Hepatocyte (in vitro differentiated cells): Measurements from ENCODE around the gene KCNQ5. TPM values are rescaled to one million over a fixed set of nuclear protein-coding genes. Genes with fewer than 3 reads are reported as not detected.

Source experiments
- DNase-seq: peaks from one replicate; pipeline ENCODE4 v3.0.0-alpha.2; 2016; ENCODE audit warnings: low spot score
- H2AFZ ChIP-seq: fragments of 200-600 bp; sonication (generic); 2 replicates; pipeline ENCODE4 v1.6.0; 2016; ENCODE audit warnings: antibody characterized with exemption, mild to moderate bottlenecking
- H3K27ac ChIP-seq: fragments of 200-600 bp; sonication (generic); 2 replicates; pipeline ENCODE4 v1.5.1; 2016; ENCODE audit warnings: mild to moderate bottlenecking
- H3K27me3 ChIP-seq: fragments of 200-600 bp; sonication (generic); 2 replicates; pipeline ENCODE4 v1.6.1; 2016
- H3K36me3 ChIP-seq: fragments of 200-600 bp; sonication (generic); replicated peaks from 2 replicates; pipeline ENCODE4 v1.5.1; 2016; ENCODE audit warnings: low read depth; ENCODE audit not compliant: insufficient read depth
- H3K4me1 ChIP-seq: fragments of 200-600 bp; sonication (generic); 2 replicates; pipeline ENCODE4 v1.5.1; 2016; ENCODE audit warnings: mild to moderate bottlenecking, moderate library complexity; ENCODE audit not compliant: insufficient read depth
- H3K4me2 ChIP-seq: fragments of 200-600 bp; sonication (generic); 2 replicates; pipeline ENCODE4 v1.6.0; 2016
- H3K4me3 ChIP-seq: fragments of 200-600 bp; sonication (generic); 2 replicates; pipeline ENCODE4 v1.5.1; 2016; ENCODE audit warnings: mild to moderate bottlenecking
- H3K79me2 ChIP-seq: fragments of 200-600 bp; sonication (generic); 2 replicates; pipeline ENCODE4 v1.6.0; 2017; ENCODE audit warnings: mild to moderate bottlenecking
- H3K9me2 ChIP-seq: fragments of 200-600 bp; sonication (generic); replicated peaks from 2 replicates; pipeline ENCODE4 v1.6.0; 2017; ENCODE audit warnings: mild to moderate bottlenecking; ENCODE audit not compliant: insufficient read depth
- H3K9me3 ChIP-seq: fragments of 200-600 bp; sonication (generic); 2 replicates; pipeline ENCODE4 v1.5.1; 2016; ENCODE audit warnings: low read depth, mild to moderate bottlenecking
- H4K20me1 ChIP-seq: fragments of 200-600 bp; sonication (generic); 2 replicates; pipeline ENCODE4 v1.6.0; 2016; ENCODE audit warnings: mild to moderate bottlenecking; ENCODE audit not compliant: insufficient read depth, poor library complexity, severe bottlenecking
- CTCF ChIP-seq: fragments of 200-600 bp; sonication (generic); IDR thresholded peaks from 2 replicates; pipeline ENCODE4 v1.5.1; 2016; ENCODE audit warnings: antibody characterized with exemption, mild to moderate bottlenecking; ENCODE audit not compliant: poor library complexity
- EZH2 ChIP-seq: fragments of 200-600 bp; sonication (generic); IDR thresholded peaks from 2 replicates; pipeline ENCODE4 v1.6.1; 2016; ENCODE audit warnings: antibody characterized with exemption, mild to moderate bottlenecking, borderline replicate concordance
- EZH2phosphoT487 ChIP-seq: fragments of 200-600 bp; sonication (generic); IDR thresholded peaks from one replicate; pipeline ENCODE4 v1.6.1; 2018; ENCODE audit warnings: antibody characterized with exemption, mild to moderate bottlenecking, low read depth, moderate library complexity; ENCODE audit not compliant: unreplicated experiment, severe bottlenecking
- WGBS: methylation state at CpG from one replicate; pipeline ENCODE4 v1.1.6; 2016; ENCODE audit warnings: low lambda C conversion rate; ENCODE audit errors: missing lambda C conversion rate; 5-methylcytosine and 5-hydroxymethylcytosine counted together
- polyA plus RNA-seq: library from polyadenylated mRNA; unstranded; fragments of >200 nt; fragmentation: Nextera tagmentation; extraction: Ambion mirVana; gene quantifications from 2 replicates; pipeline ENCODE4 v1.2.1, GENCODE V29; 2016
- total RNA-seq: library from RNA; depleted of rRNA; stranded (reverse); fragments of >200 nt; gene quantifications from 2 replicates; pipeline ENCODE4 v1.2.3, GENCODE V29; 2014

KCNQ5 gene
- total and polyA plus RNA-seq, 2 experiments from 2014 or later, result 1.6 to 2.0 TPM

GRCh38 chr6:72916298-72916697 lies 294.4 kb downstream of the KCNQ5 start:
- H3K27ac ChIP-seq, result no peak overlapping the region
- H3K79me2 ChIP-seq, result no peaks in the 10 kb centered on the region
- no peak for TF ChIP-seq CTCF
- no peak for TF ChIP-seq EZH2
- no peak for TF ChIP-seq EZH2phosphoT487
- no peak for DNase-seq
- H3K4me2 ChIP-seq, result no peak overlapping the region
- 76% methylated on average over 6 of the region's 6 CpGs for whole genome bisulfite sequencing
- H3K27me3 ChIP-seq, result no peaks in the 10 kb centered on the region
- no peaks in the 10 kb centered on the region for H3K9me3 ChIP-seq
- no peaks in the 10 kb centered on the region for H3K4me1 ChIP-seq
- H3K4me3 ChIP-seq, result no peak overlapping the region
- H2AFZ ChIP-seq, result no peak overlapping the region
- no peaks in the 10 kb centered on the region for H4K20me1 ChIP-seq
- no peaks in the 10 kb centered on the region for H3K9me2 ChIP-seq
- no peaks in the 10 kb centered on the region for H3K36me3 ChIP-seq

GRCh38 chr6:72916906-72917305 lies 295.0 kb downstream of the KCNQ5 start:
- Histone ChIP-seq H3K27ac (no peak overlapping the region), H3K4me3 (no peak overlapping the region), H3K27me3 (no peaks in the 10 kb centered on the region), H3K9me3 (no peaks in the 10 kb centered on the region), H2AFZ (no peak overlapping the region), H3K4me1 (no peaks in the 10 kb centered on the region), H3K4me2 (no peak overlapping the region), H4K20me1 (no peaks in the 10 kb centered on the region), H3K79me2 (no peaks in the 10 kb centered on the region), H3K9me2 (no peaks in the 10 kb centered on the region), H3K36me3 (no peaks in the 10 kb centered on the region)
- DNase-seq, result no peak
- TF ChIP-seq EZH2phosphoT487 (no peak), CTCF (no peak), EZH2 (no peak)
- WGBS, result 92% methylated on average over 1 of the region's 1 CpG

- Histone ChIP-seq H3K9me2 (no peaks in the 10 kb centered on the region), H3K79me2 (no peaks in the 10 kb centered on the region), H3K4me3 (no peak overlapping the region), H3K36me3 (no peaks in the 10 kb centered on the region), H3K27ac (no peak overlapping the region), H2AFZ (no peak overlapping the region), H3K4me2 (no peak overlapping the region), H3K27me3 (no peaks in the 10 kb centered on the region), H4K20me1 (no peaks in the 10 kb centered on the region), H3K9me3 (no peaks in the 10 kb centered on the region), H3K4me1 (no peaks in the 10 kb centered on the region)
- no peak for TF ChIP-seq CTCF
- TF ChIP-seq EZH2, result no peak
- TF ChIP-seq EZH2phosphoT487, result no peak
- 88% methylated on average over 1 of the region's 1 CpG for WGBS
- DNase-seq, result no peak
Measured at GRCh38 chr6:72922401-72922800, 300.5 kb downstream of the KCNQ5 start.

GRCh38 chr6:72925136-72925535 lies 303.3 kb downstream of the KCNQ5 start:
- H3K27ac ChIP-seq, result no peak overlapping the region
- no peak overlapping the region for H3K4me2 ChIP-seq
- H3K36me3 ChIP-seq, result no peaks in the 10 kb centered on the region
- no peaks in the 10 kb centered on the region for H4K20me1 ChIP-seq
- no peaks in the 10 kb centered on the region for H3K4me1 ChIP-seq
- H2AFZ ChIP-seq, result no peak overlapping the region
- H3K9me2 ChIP-seq, result no peaks in the 10 kb centered on the region
- no peak for DNase-seq
- H3K79me2 ChIP-seq, result no peaks in the 10 kb centered on the region
- H3K4me3 ChIP-seq, result no peak overlapping the region
- H3K27me3 ChIP-seq, result no peaks in the 10 kb centered on the region
- no peak for TF ChIP-seq EZH2
- no peak for TF ChIP-seq EZH2phosphoT487
- TF ChIP-seq CTCF, result no peak
- no peaks in the 10 kb centered on the region for H3K9me3 ChIP-seq
